Calu3 (cell line): ENCODE results near the gene ADAMTS7. TPM values are rescaled to one million over a fixed set of nuclear protein-coding genes. Genes with fewer than 3 reads are reported as not detected.
"Not testable (repeated sequence)": the region's sequence is repeated elsewhere in the genome, so short reads cannot be mapped to it uniquely, and the experiment has no call there.

Experiments used
- BruUV-seq: library from RNA; stranded (reverse); fragments of 400-500 nt; replicated peaks from 2 replicates; lab custom pipeline; 2021; lab: Mats Ljungman, UMichigan
- CTCF ChIA-PET: fragments of 300-600 bp; sonication (Branson Sonifier 250); formaldehyde crosslinking; loops from one replicate; lab custom pipeline; 2022; ENCODE audit warnings: antibody characterized with exemption; lab: Charles Lee
- DNase-seq: peaks from one replicate; pipeline ENCODE4 v3.0.0; 2022
- H3K27ac Mint-ChIP-seq: one replicate; pipeline ENCODE4 v1.8.0; 2022; ENCODE audit warnings: mixed read lengths; ENCODE audit not compliant: unreplicated experiment
- H3K27me3 Mint-ChIP-seq: one replicate; pipeline ENCODE4 v1.8.0; 2022; ENCODE audit warnings: mixed read lengths; ENCODE audit not compliant: unreplicated experiment
- H3K36me3 Mint-ChIP-seq: one replicate; pipeline ENCODE4 v1.8.0; 2022; ENCODE audit warnings: mild to moderate bottlenecking, moderate library complexity, mixed read lengths; ENCODE audit not compliant: insufficient read depth, unreplicated experiment
- H3K4me1 Mint-ChIP-seq: one replicate; pipeline ENCODE4 v1.8.0; 2022; ENCODE audit warnings: mild to moderate bottlenecking, low read depth, mixed read lengths; ENCODE audit not compliant: unreplicated experiment
- H3K4me3 Mint-ChIP-seq: one replicate; pipeline ENCODE4 v1.8.0; 2022; ENCODE audit warnings: mild to moderate bottlenecking, low read depth, moderate library complexity, mixed read lengths; ENCODE audit not compliant: unreplicated experiment
- H3K9me3 Mint-ChIP-seq: one replicate; pipeline ENCODE4 v1.8.0; 2022; ENCODE audit warnings: low read depth, mixed read lengths; ENCODE audit not compliant: unreplicated experiment
- CTCF ChIP-seq: fragments of 200-600 bp; IDR thresholded peaks from one replicate; pipeline ENCODE4 v1.8.0; 2022; ENCODE audit warnings: antibody characterized with exemption; ENCODE audit not compliant: unreplicated experiment
- intact Hi-C: fragments of 100-400 bp; cut with micrococcal nuclease; formaldehyde crosslinking; loops from one replicate; pipeline ENCODE4 v1.10.0; 2022; ENCODE audit not compliant: unreplicated experiment
- total RNA-seq: library from RNA; stranded (reverse); gene quantifications from 2 replicates; pipeline ENCODE4 v1.2.3, GENCODE V29; 2022

Gene ADAMTS7
- total RNA-seq, 1 experiment from 2014 or later: 1.4 TPM

- CTCF ChIA-PET: interaction anchor here (1.1 to 1.9 kb wide), 6 partner anchors 11 to 175 kb away, joined by 3 to 6 read pairs (median 5); partner anchors contain the start of gene CHRNA5
- Mint-ChIP-seq H3K4me1 (peaks cover 8% of the 10 kb centered on the region), H3K27ac (no peak overlapping the region), H3K27me3 (peaks cover 6% of the 10 kb centered on the region), H3K4me3 (no peak overlapping the region), H3K36me3 (no peaks in the 10 kb centered on the region), H3K9me3 (no peaks in the 10 kb centered on the region)
- TF ChIP-seq CTCF: peak; percentile 69
- no TSS peak for BruUV-seq
- intact Hi-C loops: no loop called here
- DNase-seq: peak; percentile 91
Measured at GRCh38 chr15:78739996-78740903, 71.0 kb downstream of the ADAMTS7 start.

- H3K4me3 Mint-ChIP-seq: no peak overlapping the region
- no peaks in the 10 kb centered on the region for H3K9me3 Mint-ChIP-seq
- CTCF ChIA-PET: interaction anchor here (0.6 kb wide), 1 partner anchor 11 kb away, joined by 3 read pairs; no protein-coding TSS in a partner anchor
- no peaks in the 10 kb centered on the region for H3K36me3 Mint-ChIP-seq
- no peak overlapping the region for H3K27ac Mint-ChIP-seq
- no TSS peak for BruUV-seq
- no peak for DNase-seq
- H3K27me3 Mint-ChIP-seq: peaks cover 16% of the 10 kb centered on the region
- intact Hi-C loops: no loop called here
- TF ChIP-seq CTCF: no peak
- peaks cover 8% of the 10 kb centered on the region for H3K4me1 Mint-ChIP-seq
Measured at GRCh38 chr15:78739206-78739605, 72.1 kb downstream of the ADAMTS7 start.

GRCh38 chr15:78737931-78738558 lies 73.2 kb downstream of the ADAMTS7 start:
- H3K27me3 Mint-ChIP-seq: peaks cover 28% of the 10 kb centered on the region
- intact Hi-C loops, H3K4me3 Mint-ChIP-seq, H3K9me3 Mint-ChIP-seq, H3K4me1 Mint-ChIP-seq, H3K27ac Mint-ChIP-seq, BruUV-seq, H3K36me3 Mint-ChIP-seq: not testable (repeated sequence)
- peak; percentile 86 for DNase-seq
- TF ChIP-seq CTCF: peak; percentile 68
- CTCF ChIA-PET: interaction anchor here (0.6 to 1.1 kb wide), 3 partner anchors 10 to 447 kb away, joined by 3 to 5 read pairs (median 3); no protein-coding TSS in a partner anchor

GRCh38 chr15:78737187-78737820 lies 74.0 kb downstream of the ADAMTS7 start:
- BruUV-seq: no TSS peak
- H3K4me3 Mint-ChIP-seq: no peak overlapping the region

GRCh38 chr15:78736286-78736685 lies 75.0 kb downstream of the ADAMTS7 start:
- H3K4me1 Mint-ChIP-seq, H3K36me3 Mint-ChIP-seq, H3K27ac Mint-ChIP-seq, BruUV-seq, DNase-seq, CTCF ChIA-PET, H3K4me3 Mint-ChIP-seq, H3K9me3 Mint-ChIP-seq, intact Hi-C loops: not testable (repeated sequence)
- H3K27me3 Mint-ChIP-seq: peaks cover 45% of the 10 kb centered on the region

More at GRCh38 chr15:78737187-78737820, 74.0 kb downstream of the ADAMTS7 start:
- no peak for TF ChIP-seq CTCF
- Mint-ChIP-seq H3K9me3 (no peaks in the 10 kb centered on the region), H3K27ac (no peak overlapping the region), H3K4me1 (peaks cover 8% of the 10 kb centered on the region), H3K27me3 (peaks cover 35% of the 10 kb centered on the region), H3K36me3 (no peaks in the 10 kb centered on the region)
- intact Hi-C loops: no loop called here
- CTCF ChIA-PET: interaction anchor here (0.6 to 1.1 kb wide), 3 partner anchors 10 to 827 kb away, joined by 3 to 4 read pairs (median 3); no protein-coding TSS in a partner anchor
- no peak for DNase-seq
